ENCODE data around the gene LIFR. TPM values are rescaled to one million over a fixed set of nuclear protein-coding genes. Genes with fewer than 3 reads are reported as not detected.

The LIFR gene
- total and polyA plus RNA-seq, 2 of the 4 experiments (the other 2 are of a cell fraction) = 1.9 to 10.4 TPM

- no peak for ATAC-seq (ENCODE audit: low read depth)
These were observed 8.2 kb downstream of the LIFR start for GRCh38 chr5:38548064-38548759.

More at GRCh38 chr5:38548064-38548759, 8.2 kb downstream of the LIFR start:
- peaks cover 8% of the 10 kb centered on the region for H3K9me1 ChIP-seq (ENCODE audit: insufficient read depth, low read length)
- POLR2A ChIA-PET (ENCODE audit: unreplicated experiment) = no interaction called here
- H3K79me1 ChIP-seq (ENCODE audit: low read depth in 1 of 2, low read length in 2 of 2) = peaks cover 18 to 42% of the 10 kb centered on the region in 2 experiments
- in situ Hi-C loops (cut with MboI; ENCODE audit: low sequenced_read_pairs) (no loop called here), dilution Hi-C loops (cut with HindIII; ENCODE audit: low sequenced_read_pairs, unreplicated experiment) (no loop called here), intact Hi-C loops (cut with micrococcal nuclease) (no loop called here)
- no peak overlapping the region for H4K8ac ChIP-seq (ENCODE audit: low read depth in 2 of 2, low read length in 2 of 2)
- H2AK5ac ChIP-seq (ENCODE audit: low read depth, low read length) = peak overlapping the region; percentile 59; the same call in 1 of the 2 replicates
- no peak overlapping the region for H2AK9ac ChIP-seq (replicated peaks; ENCODE audit: low read depth, low read length, poor library complexity)
- CTCF ChIA-PET = no interaction called here
- no peak overlapping the region for H3K18ac ChIP-seq (ENCODE audit: low read depth, low read length)
- H2BK15ac ChIP-seq (ENCODE audit: low read depth, low read length) = no peak overlapping the region; the same call in 2 of the 3 replicates
- H2BK120ac ChIP-seq (ENCODE audit: low read depth, low read length) = no peak overlapping the region
- H3K9ac ChIP-seq (ENCODE audit: low read depth, low read length) = no peak overlapping the region
- H3K4ac ChIP-seq (ENCODE audit: low read depth, low read length) = no peak overlapping the region
- H3K14ac ChIP-seq (replicated peaks; ENCODE audit: low read depth, low read length) = no peak overlapping the region; the same call in 1 of the 2 replicates
- H3K4me2 ChIP-seq (ENCODE audit: low read depth, low read length) = 0 out of 2 replicates have a peak overlapping the region, but pooled peaks have one; percentile 4
- H4K91ac ChIP-seq (ENCODE audit: insufficient read depth, low read depth, low read length) = no peak overlapping the region
- TF ChIP-seq FOS (IDR thresholded peaks at IDR 0.05; ENCODE audit: low read depth, low read length) (no peak), RCOR1 (IDR thresholded peaks at IDR 0.05; ENCODE audit: insufficient replicate concordance, low read length) (no peak), MAFK (IDR thresholded peaks at IDR 0.05; ENCODE audit: low read depth, low read length) (no peak), ELK1 (IDR thresholded peaks at IDR 0.05; ENCODE audit: borderline replicate concordance, low read depth, low read length) (no peak), RAD21 (IDR thresholded peaks at IDR 0.05; ENCODE audit: low read length) (no peak), NFE2L2 (IDR thresholded peaks at IDR 0.05; ENCODE audit: low read depth, low read length) (no peak), USF2 (IDR thresholded peaks at IDR 0.05; ENCODE audit: low read depth, low read length) (no peak), SMC3 (IDR thresholded peaks at IDR 0.05; ENCODE audit: low read depth, low read length) (no peak), MAZ (IDR thresholded peaks at IDR 0.05; ENCODE audit: borderline replicate concordance, low read depth, low read length) (no peak), CHD1 (IDR thresholded peaks at IDR 0.05; ENCODE audit: low read depth, low read length) (no peak), RFX5 (IDR thresholded peaks at IDR 0.05; ENCODE audit: low read depth, low read length) (no peak), MXI1 (IDR thresholded peaks at IDR 0.05; ENCODE audit: borderline replicate concordance, low read depth, low read length) (no peak), CTCF (conservative IDR thresholded peaks at IDR 0.05; ENCODE audit: low read depth, low read length) (no peak)
- no peak overlapping the region for H3K23ac ChIP-seq (ENCODE audit: low read depth, low read length)
- no CpG with 5 or more reads among the region's 1 CpG for WGBS, 2 experiments (ENCODE audit: extremely low coverage in 2 of 2, insufficient read length in 1 of 2)
- BruUV-seq (replicated peaks) = no TSS peak
- H2BK5ac ChIP-seq (ENCODE audit: low read depth, low read length, poor library complexity, severe bottlenecking) = no peak overlapping the region
- H3K4me3 ChIP-seq (ENCODE audit: insufficient read depth, low read depth, low read length) = no peak overlapping the region
- peaks cover 13% of the 10 kb centered on the region for H3K4me1 ChIP-seq (ENCODE audit: control insufficient read depth, insufficient read depth, low read length)
- no peak overlapping the region for H3K27ac ChIP-seq (ENCODE audit: insufficient read depth, low read length)
- H4K5ac ChIP-seq (ENCODE audit: low read depth, low read length) = no peak overlapping the region
- H4K20me1 ChIP-seq (ENCODE audit: insufficient read depth, low read length) = peaks cover 7% of the 10 kb centered on the region
- H3K36me3 ChIP-seq (ENCODE audit: control insufficient read depth, insufficient read depth, low read length) = no peaks in the 10 kb centered on the region; the same call in 1 of the 2 replicates
- no peak overlapping the region for H2BK20ac ChIP-seq (ENCODE audit: low read depth, low read length)
- no peaks in the 10 kb centered on the region for H3K9me3 ChIP-seq (ENCODE audit: control insufficient read depth, insufficient read depth, low read length)
- no peak overlapping the region for H2AFZ ChIP-seq (replicated peaks; ENCODE audit: low read length, poor library complexity)
- no peak for DNase-seq
- H3K27me3 ChIP-seq (ENCODE audit: control insufficient read depth, insufficient read depth, low read length) = no peaks in the 10 kb centered on the region
- no peak overlapping the region for H3K56ac ChIP-seq (ENCODE audit: extremely low read depth, insufficient read depth, low read length)
